NCI-H69 (cell line): Measurements from ENCODE around the gene LPAR2.
"Not testable (repeated sequence)": the region's sequence is repeated elsewhere in the genome, so short reads cannot be mapped to it uniquely, and the experiment has no call there.

Experiments used
- DNase-seq: peaks from one replicate; lab custom pipeline; 2025; lab: John Stamatoyannopoulos, UW

LPAR2 gene

DNA sequence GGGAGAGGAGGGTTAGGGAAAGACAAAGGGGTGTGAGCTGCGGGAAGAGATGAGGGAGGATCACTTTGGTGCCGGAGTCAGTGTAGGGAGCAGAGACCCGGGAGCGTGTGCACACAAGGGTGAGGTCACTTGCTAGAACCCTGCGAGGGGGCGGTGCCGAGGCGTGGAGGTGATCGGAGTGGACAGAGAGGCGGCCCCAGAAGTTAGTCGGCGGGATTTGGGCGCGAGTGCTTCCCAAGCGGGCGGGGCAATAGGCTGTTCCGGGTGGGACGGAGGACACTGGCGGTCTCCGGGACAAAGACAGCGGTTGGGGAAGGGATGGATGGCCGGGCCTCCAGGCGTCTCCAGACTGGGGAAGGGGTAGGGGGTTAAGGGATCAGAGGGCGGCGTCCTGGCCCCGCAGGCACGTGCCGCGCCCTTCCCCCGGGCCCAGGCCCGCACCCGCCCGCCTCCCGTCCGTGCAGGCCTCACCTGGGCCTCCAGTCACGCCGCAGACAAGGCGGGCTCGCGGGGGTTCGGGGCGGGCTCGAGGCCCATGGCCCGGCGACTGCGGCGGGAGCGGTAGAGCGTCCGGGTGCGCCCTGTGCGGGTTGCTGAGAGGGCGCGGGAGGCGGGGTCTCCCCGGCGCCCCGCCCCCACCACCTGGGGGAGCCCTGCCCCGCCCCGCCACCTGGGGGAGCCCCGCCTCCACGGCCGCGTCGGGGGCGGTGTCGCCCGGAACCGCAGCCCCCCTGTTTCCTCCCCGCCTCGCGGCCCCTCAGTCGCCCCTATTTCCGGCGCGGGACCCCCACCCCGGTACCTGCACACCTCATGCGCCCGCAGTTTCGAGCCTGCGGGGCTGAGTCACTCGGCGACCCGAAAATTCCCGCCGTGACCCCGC is at the start of gene LPAR2:
Gene LPAR2 (minus strand): TSS at position 600 of the 880 bp plus-strand sequence. CDS start 945 bp downstream, outside the sequence.
- peak; percentile 88 for DNase-seq

DNA sequence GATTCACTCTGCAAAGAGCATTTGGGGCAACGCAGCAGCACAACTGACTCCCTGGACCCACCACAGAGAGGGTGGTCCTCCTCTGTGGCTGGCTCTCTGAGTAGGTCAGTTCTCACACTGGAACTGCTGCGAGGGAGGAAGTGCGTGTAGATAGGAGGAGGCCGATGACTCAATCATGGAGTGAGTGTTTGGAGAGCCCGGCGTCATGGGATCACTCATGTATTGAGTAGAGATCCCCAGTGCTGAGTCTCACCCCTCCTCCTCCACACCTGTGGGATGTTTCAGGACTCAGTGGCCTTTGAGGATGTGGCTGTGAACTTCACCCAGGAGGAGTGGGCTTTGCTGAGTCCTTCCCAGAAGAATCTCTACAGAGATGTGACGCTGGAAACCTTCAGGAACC is 49.6 kb upstream of the LPAR2 start:
- no peak for DNase-seq

GRCh38 chr19:19674315-19674714 is 46.3 kb upstream of the LPAR2 start:
- DNase-seq: no peak

GRCh38 chr19:19672816-19673215 is 44.8 kb upstream of the LPAR2 start:
- no peak for DNase-seq

DNA sequence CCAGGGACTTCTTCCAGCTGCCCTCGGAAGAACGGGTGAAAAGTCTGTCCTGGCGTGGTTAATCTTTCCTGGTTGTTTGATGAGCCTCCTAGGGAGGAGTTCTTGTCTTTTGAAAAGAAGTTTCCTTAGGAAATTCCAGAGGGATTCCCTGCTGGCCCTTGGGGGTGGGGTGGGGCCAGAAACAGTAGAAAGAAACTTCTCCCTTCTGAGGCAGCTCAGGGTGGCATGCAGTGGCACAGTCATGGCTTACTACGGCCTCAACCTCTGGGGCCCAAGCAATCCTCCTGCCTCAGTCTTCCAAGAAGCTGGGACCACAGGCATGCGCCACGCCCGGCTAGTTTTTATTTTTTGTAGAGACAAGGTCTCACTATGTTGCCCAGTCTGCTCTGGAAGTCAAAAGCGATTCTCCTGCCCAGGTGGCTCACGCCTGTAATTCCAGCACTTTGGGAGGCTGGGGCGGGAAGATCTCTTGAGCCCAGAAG is 42.1 kb upstream of the LPAR2 start:
- no peak for DNase-seq

- peak; percentile 98 for DNase-seq
These were observed 40.4 kb upstream of the LPAR2 start, which contains the start of gene ZNF101 for GRCh38 chr19:19668230-19669012. Gene ZNF101 (plus strand): TSS chr19:19668839. CDS start chr19:19668964, 125 bp downstream.

DNA sequence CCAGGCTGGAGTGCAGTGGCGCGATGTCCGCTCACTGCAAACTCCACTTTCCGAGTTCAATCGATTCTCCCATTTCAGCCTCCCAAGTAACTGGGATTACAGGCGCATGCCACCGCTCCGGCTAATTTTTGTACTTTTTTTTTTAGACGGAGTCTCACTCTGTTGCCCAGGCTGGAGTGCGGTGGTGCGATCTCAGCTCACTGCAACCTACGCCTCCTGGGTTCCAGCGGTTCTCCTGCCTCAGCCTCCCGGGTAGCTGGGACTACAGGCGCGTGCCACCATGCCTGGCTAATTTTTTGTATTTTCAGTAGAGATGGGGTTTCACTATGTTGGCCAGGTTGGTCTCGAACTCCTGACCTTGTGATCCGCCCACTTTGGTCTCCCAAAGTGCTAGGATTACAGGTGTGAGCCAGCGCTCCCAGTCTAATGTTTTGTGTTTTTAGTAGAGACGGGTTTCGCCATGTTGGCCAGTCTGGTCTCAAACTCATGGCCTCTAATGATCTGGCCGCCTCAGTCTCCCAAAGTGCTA is 37.5 kb upstream of the LPAR2 start:
- not testable (repeated sequence) for DNase-seq

DNA sequence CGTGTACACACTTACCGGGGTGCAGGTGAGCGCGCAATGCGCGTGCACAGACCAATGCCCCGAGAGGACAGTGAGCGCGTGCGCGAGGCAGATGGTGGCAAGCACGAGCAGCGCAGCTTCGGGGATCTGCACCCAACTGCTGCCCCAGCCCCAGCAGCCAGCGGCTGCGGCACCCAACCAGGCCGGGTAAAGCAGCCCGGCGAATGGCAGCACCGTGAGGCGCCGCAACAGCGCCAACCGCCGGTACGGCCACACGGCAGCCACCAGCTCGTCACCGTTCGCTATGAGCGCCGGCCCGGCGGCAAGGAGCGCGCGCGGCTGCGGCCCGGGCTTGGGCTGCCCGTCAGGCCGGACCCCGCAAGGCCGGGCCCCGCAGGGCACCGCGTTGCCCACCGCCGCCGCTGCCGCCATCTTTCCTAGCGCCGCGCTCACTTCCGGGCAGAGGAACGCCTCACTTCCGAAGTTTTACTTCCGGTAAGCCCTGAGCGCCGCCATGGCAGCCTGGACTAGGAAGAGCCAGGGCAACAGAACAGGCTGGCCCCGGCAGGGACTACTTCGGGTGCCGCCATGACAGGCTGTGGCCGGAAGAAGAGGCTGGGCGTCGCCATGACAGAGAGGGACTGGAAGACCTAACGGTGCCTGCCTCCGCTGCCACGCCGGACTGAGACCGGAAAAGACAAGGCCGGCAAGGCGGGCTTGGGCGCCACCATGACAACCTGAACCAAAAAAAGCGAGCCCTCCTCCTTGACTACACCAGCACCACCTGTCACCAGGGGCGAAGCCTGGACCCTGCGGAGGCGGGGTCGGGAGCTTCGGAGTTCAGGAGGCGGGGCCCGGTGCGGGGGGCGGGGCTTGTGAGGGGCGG is 35.5 kb upstream of the LPAR2 start, which contains the start of gene ATP13A1:
Gene ATP13A1 (minus strand): TSS at position 421 of the 865 bp plus-strand sequence. CDS start 10 bp downstream, at position 411.
- DNase-seq: peak; percentile 99

GRCh38 chr19:19662871-19663255 is 34.8 kb upstream of the LPAR2 start:
- no peak for DNase-seq

- no peak for DNase-seq
These were observed 34.3 kb upstream of the LPAR2 start for GRCh38 chr19:19662344-19662743.

DNA sequence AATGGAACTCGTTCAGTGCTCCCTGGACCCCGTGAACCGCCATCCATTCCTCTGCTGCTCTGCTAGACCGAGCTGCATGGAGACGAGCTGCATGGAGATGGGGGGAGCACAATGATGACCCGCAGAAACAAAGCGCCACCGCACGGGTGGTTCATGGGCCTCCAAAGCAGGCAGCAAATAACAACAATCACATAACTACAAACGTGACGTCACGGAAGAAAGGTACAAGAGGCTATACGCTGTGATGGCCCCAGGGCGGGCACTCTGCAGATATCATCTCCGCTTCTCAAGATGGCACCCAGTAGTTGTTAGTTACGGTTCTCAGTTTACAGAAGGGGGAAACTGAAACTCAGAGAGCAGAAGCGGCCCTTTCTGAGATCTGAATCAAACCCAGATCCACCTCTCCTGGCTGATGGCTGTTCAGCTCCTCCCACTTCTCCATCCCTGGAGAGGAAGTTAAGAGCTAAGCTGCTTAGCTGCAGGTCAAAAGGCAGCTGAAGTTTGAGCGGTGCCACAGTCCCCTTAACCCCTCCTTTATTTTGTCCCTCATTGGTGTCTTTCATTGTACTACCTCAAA is 33.7 kb upstream of the LPAR2 start:
- DNase-seq: no peak

DNA sequence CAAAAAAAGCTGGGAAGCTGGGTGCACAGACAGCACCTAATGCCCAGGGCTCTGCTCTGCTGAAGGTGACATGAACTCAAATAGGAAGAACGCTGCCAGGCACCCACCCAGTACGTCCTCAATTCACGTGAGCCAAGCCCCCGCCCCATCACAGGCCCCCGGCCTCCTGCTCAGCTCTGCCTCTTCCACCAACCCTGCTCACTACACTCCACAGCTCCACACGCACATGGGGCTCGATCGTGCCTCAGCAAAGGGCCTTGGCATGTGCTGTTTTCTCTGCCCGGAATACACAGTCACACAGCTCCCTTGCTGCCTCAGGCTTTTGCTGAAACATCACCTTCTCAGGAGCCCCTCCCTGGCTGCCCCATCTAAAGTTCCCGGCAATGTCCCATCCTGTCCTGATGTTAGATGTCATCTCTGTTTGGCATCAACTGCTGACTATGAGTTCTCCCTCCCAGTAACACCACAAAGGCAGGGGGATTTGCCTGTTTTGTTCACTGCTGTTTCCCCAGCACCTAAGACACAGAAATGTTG is 33.2 kb upstream of the LPAR2 start:
- no peak for DNase-seq

DNA sequence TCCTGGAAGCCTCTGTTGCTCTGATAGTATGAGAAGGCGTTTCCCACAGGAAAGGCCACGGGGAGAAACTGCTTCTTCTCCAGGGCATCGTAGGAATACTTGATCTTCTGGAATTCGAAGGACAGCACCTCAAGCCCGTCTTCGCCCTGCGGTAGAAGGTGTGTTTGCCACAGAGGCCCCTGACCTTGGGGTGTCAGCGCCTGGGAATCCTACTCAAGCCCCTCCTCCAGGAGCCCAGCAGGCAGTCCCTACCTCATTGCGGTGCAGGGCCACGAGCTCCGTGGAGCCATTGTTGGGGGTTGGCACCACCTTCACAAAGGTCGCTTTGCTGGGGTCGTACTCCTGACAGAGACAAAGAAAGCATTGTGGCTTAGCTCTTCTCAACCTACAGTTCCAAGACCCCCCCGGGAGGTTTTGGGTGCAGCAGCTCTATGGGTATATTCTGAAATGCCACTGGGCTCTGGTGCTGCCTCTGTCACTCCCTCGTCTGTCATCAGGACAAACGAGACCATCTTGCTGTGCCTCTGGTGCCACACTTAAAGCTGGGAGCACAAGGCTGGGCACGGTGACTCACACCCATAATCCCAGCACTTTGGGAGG is 31.7 kb upstream of the LPAR2 start:
- no peak for DNase-seq

- DNase-seq: no peak
These were observed 29.4 kb upstream of the LPAR2 start for GRCh38 chr19:19657397-19657783.

GRCh38 chr19:19656451-19657396 is 28.7 kb upstream of the LPAR2 start:
- no peak for DNase-seq

DNA sequence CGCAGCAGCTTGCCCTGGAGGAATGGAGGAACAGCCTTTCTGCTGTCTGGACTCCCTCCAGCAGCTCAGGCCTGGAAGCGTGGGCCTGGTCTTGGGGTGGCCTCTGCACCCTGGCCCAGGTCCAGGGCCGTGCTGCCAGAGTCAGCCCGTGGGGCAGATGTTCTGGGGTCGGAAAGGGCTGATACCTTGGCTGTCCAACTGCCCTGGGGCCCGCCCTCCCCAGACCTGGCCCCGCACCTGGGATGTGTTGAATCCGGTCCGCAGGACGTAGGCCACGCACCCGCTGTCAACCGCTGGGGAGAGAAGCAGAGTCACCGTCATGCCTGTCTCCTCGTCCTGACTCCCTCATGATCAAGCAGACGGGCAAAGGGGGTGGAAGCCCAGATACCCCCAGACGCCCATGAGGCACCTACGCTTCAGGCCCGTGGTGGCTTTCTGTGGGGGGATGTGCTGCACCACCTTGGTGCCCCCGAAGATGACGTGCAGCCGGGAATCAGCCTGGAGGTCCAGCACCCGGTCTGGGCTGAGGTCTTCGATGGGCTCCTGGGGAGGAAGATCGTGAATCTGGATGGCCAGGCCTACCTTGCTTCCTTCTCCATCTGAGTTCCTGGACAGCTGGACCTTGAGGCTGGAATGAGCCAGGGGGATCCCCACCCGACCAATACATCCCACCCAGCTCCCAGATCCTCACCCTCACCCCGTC is 27.8 kb upstream of the LPAR2 start:
- no peak for DNase-seq

DNA sequence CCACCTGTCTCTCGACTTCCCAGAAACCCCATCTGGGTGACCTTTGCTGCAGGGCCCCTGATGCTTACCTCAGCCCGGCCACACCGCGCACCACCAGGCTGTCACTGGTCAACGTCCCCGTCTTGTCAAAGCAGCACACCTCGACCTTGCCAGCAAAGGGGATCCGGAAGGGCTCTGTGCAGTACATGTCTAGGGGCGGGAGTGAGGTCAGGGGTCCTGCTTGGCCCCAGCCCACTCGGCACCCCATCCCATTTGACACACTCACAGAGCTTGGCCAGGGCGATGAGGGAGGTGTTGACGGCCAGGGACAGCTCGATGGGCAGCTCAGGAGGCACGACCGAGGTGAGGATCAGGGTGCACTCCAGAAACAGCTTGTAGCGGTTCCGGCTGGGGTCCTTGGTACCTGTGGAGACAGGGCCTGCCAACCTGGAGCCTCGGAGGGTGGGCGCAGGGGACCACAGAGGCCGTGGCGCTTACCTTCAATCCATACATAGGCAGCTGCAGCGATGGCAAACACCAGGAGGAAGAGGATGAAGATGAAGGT is 27.1 kb upstream of the LPAR2 start:
- DNase-seq: no peak

- no peak for DNase-seq
These were observed 26.4 kb upstream of the LPAR2 start for GRCh38 chr19:19654441-19654840.
